WERI-Rb-1 (cell line): Measurements from ENCODE around the gene HPCA.

Source experiments
- DNase-seq: peaks from one replicate; pipeline ENCODE4 v3.0.0-alpha.2; 2020
- H3K27ac ChIP-seq: fragments of 250-450 bp; sonication (Bioruptor Pico); 2 replicates; pipeline ENCODE4 v1.5.1; 2020; ENCODE audit warnings: mild to moderate bottlenecking, moderate library complexity
- H3K27me3 ChIP-seq: fragments of 250-450 bp; sonication (Bioruptor Pico); 2 replicates; pipeline ENCODE4 v1.5.1; 2021; ENCODE audit warnings: mild to moderate bottlenecking, low read depth, moderate library complexity; ENCODE audit not compliant: insufficient read depth, severe bottlenecking
- H3K36me3 ChIP-seq: fragments of 250-450 bp; sonication (Bioruptor Pico); 2 replicates; pipeline ENCODE4 v1.5.1; 2020; ENCODE audit warnings: mild to moderate bottlenecking, moderate library complexity
- H3K4me3 ChIP-seq: 2 replicates; pipeline ENCODE4 v1.5.1; 2011; ENCODE audit warnings: low read depth, mild to moderate bottlenecking, control low read depth, low read length
- H3K9me3 ChIP-seq: fragments of 250-450 bp; sonication (Bioruptor Pico); 2 replicates; pipeline ENCODE4 v1.5.1; 2021; ENCODE audit warnings: mild to moderate bottlenecking, moderate library complexity; ENCODE audit not compliant: severe bottlenecking
- CTCF ChIP-seq: IDR thresholded peaks from 2 replicates; pipeline ENCODE4 v1.5.1; 2011; ENCODE audit warnings: low read depth, mild to moderate bottlenecking, control low read depth, inconsistent platforms, low read length

HPCA gene

GRCh38 chr1:32873484-32873883, 12.8 kb upstream of the HPCA start:
- H3K27me3 ChIP-seq: no peaks in the 10 kb centered on the region
- no peak for DNase-seq
- no peaks in the 10 kb centered on the region for H3K36me3 ChIP-seq
- no peaks in the 10 kb centered on the region for H3K9me3 ChIP-seq
- no peak for TF ChIP-seq CTCF
- no peak overlapping the region for H3K4me3 ChIP-seq
- H3K27ac ChIP-seq: no peak overlapping the region; the same call in 1 of the 2 replicates

- DNase-seq: no peak
- no peaks in the 10 kb centered on the region for H3K36me3 ChIP-seq
- H3K27ac ChIP-seq: 0 out of 2 replicates have a peak overlapping the region, but pooled peaks have one; percentile 10
- H3K4me3 ChIP-seq: no peak overlapping the region
- H3K27me3 ChIP-seq: no peaks in the 10 kb centered on the region
- no peaks in the 10 kb centered on the region for H3K9me3 ChIP-seq
- no peak for TF ChIP-seq CTCF
Measured at GRCh38 chr1:32874860-32875752, 11.2 kb upstream of the HPCA start.

- H3K27ac ChIP-seq: peak overlapping the region; percentile 52
- TF ChIP-seq CTCF: peak; percentile 97
- H3K9me3 ChIP-seq: no peaks in the 10 kb centered on the region
- H3K27me3 ChIP-seq: no peaks in the 10 kb centered on the region
- peak; percentile 79 for DNase-seq
- no peaks in the 10 kb centered on the region for H3K36me3 ChIP-seq
- no peak overlapping the region for H3K4me3 ChIP-seq
Measured at GRCh38 chr1:32876341-32877210, 9.7 kb upstream of the HPCA start.

- no peak overlapping the region for H3K27ac ChIP-seq
- H3K4me3 ChIP-seq: no peak overlapping the region
- no peak for DNase-seq
- no peak for TF ChIP-seq CTCF
- H3K36me3 ChIP-seq: no peaks in the 10 kb centered on the region
- no peaks in the 10 kb centered on the region for H3K27me3 ChIP-seq
- no peaks in the 10 kb centered on the region for H3K9me3 ChIP-seq
Measured at GRCh38 chr1:32877211-32878110, 8.8 kb upstream of the HPCA start.

GRCh38 chr1:32878183-32878582, 8.1 kb upstream of the HPCA start:
- no peaks in the 10 kb centered on the region for H3K27me3 ChIP-seq
- TF ChIP-seq CTCF: no peak
- no peaks in the 10 kb centered on the region for H3K9me3 ChIP-seq
- peaks cover under 1% of the 10 kb centered on the region; the same call in 1 of the 2 replicates for H3K36me3 ChIP-seq
- no peak overlapping the region for H3K4me3 ChIP-seq
- H3K27ac ChIP-seq: no peak overlapping the region
- no peak for DNase-seq
